ENCODE results near the gene SOX30.

The SOX30 gene

GRCh38 chr5:157602505-157602904, 49.7 kb downstream of the SOX30 start:
- Histone ChIP-seq H3F3A (ENCODE audit: insufficient read depth, low read length) (peaks cover 22% of the 10 kb centered on the region), H3K4me1 (ENCODE audit: low read length) (peaks cover 24% of the 10 kb centered on the region), H3K9me2 (replicated peaks; ENCODE audit: insufficient read depth, low read length) (no peaks in the 10 kb centered on the region), H4K20me1 (ENCODE audit: insufficient read depth, low read length) (no peaks in the 10 kb centered on the region), H3K4me2 (ENCODE audit: low read depth, low read length) (no peak overlapping the region), H3K4me3 (ENCODE audit: low read length) (no peak overlapping the region), H3K27ac (ENCODE audit: low read length) (no peak overlapping the region), H2AFZ (ENCODE audit: low read length) (no peak overlapping the region), H3K9me3 (replicated peaks; ENCODE audit: insufficient read depth, low read length) (no peaks in the 10 kb centered on the region), H3K9ac (ENCODE audit: low read length) (no peak overlapping the region), H3K27me3 (replicated peaks; ENCODE audit: insufficient read depth, low read length) (no peaks in the 10 kb centered on the region), H3K36me3 (replicated peaks; ENCODE audit: insufficient read depth, low read length) (no peaks in the 10 kb centered on the region), H3K79me2 (ENCODE audit: low read length) (no peaks in the 10 kb centered on the region)
- TF ChIP-seq EZH2 (optimal IDR thresholded peaks at IDR 0.05; ENCODE audit: low read depth, low read length) (no peak), EZH2phosphoT487 (IDR thresholded peaks at IDR 0.05; ENCODE audit: low read length) (no peak), CTCF (IDR thresholded peaks at IDR 0.05; ENCODE audit: low read length) (no peak)
- DNase-seq, result no peak

GRCh38 chr5:157600252-157600651, 52.0 kb downstream of the SOX30 start:
- no peaks in the 10 kb centered on the region for H3K36me3 ChIP-seq (replicated peaks; ENCODE audit: insufficient read depth, low read length)
- H3K9ac ChIP-seq (ENCODE audit: low read length), result no peak overlapping the region
- no peak for TF ChIP-seq CTCF (IDR thresholded peaks at IDR 0.05; ENCODE audit: low read length)
- DNase-seq, result no peak
- no peak overlapping the region for H2AFZ ChIP-seq (ENCODE audit: low read length)
- no peaks in the 10 kb centered on the region for H3K9me2 ChIP-seq (replicated peaks; ENCODE audit: insufficient read depth, low read length)
- no peaks in the 10 kb centered on the region for H3K27me3 ChIP-seq (replicated peaks; ENCODE audit: insufficient read depth, low read length)
- peaks cover 37% of the 10 kb centered on the region for H3K4me1 ChIP-seq (ENCODE audit: low read length)
- no peak overlapping the region for H3K4me3 ChIP-seq (ENCODE audit: low read length)
- H3K79me2 ChIP-seq (ENCODE audit: low read length), result no peaks in the 10 kb centered on the region
- H3K27ac ChIP-seq (ENCODE audit: low read length), result no peak overlapping the region
- H3F3A ChIP-seq (ENCODE audit: insufficient read depth, low read length), result peaks cover 30% of the 10 kb centered on the region
- H4K20me1 ChIP-seq (ENCODE audit: insufficient read depth, low read length), result no peaks in the 10 kb centered on the region
- no peaks in the 10 kb centered on the region for H3K9me3 ChIP-seq (replicated peaks; ENCODE audit: insufficient read depth, low read length)
- H3K4me2 ChIP-seq (ENCODE audit: low read depth, low read length), result no peak overlapping the region

GRCh38 chr5:157599565-157599964, 52.7 kb downstream of the SOX30 start:
- no peak for DNase-seq
- no peak overlapping the region for H3K9ac ChIP-seq (ENCODE audit: low read length)
- no peak overlapping the region for H3K4me3 ChIP-seq (ENCODE audit: low read length)
- peaks cover 30% of the 10 kb centered on the region for H3F3A ChIP-seq (ENCODE audit: insufficient read depth, low read length)
- no peak overlapping the region for H3K4me2 ChIP-seq (ENCODE audit: low read depth, low read length)
- TF ChIP-seq EZH2phosphoT487 (IDR thresholded peaks at IDR 0.05; ENCODE audit: low read length) (no peak), EZH2 (optimal IDR thresholded peaks at IDR 0.05; ENCODE audit: low read depth, low read length) (no peak), CTCF (IDR thresholded peaks at IDR 0.05; ENCODE audit: low read length) (no peak)
- no peaks in the 10 kb centered on the region for H3K36me3 ChIP-seq (replicated peaks; ENCODE audit: insufficient read depth, low read length)
- peaks cover 37% of the 10 kb centered on the region for H3K4me1 ChIP-seq (ENCODE audit: low read length)
- no peaks in the 10 kb centered on the region for H3K27me3 ChIP-seq (replicated peaks; ENCODE audit: insufficient read depth, low read length)
- no peaks in the 10 kb centered on the region for H3K79me2 ChIP-seq (ENCODE audit: low read length)
- no peak overlapping the region for H2AFZ ChIP-seq (ENCODE audit: low read length)
- H3K9me2 ChIP-seq (replicated peaks; ENCODE audit: insufficient read depth, low read length), result no peaks in the 10 kb centered on the region
- no peaks in the 10 kb centered on the region for H3K9me3 ChIP-seq (replicated peaks; ENCODE audit: insufficient read depth, low read length)
- no peaks in the 10 kb centered on the region for H4K20me1 ChIP-seq (ENCODE audit: insufficient read depth, low read length)
- H3K27ac ChIP-seq (ENCODE audit: low read length), result no peak overlapping the region
